ENCODE data around the gene METAP1.
"Not testable (repeated sequence)": the region's sequence is repeated elsewhere in the genome, so short reads cannot be mapped to it uniquely, and the experiment has no call there.

METAP1 gene

DNA sequence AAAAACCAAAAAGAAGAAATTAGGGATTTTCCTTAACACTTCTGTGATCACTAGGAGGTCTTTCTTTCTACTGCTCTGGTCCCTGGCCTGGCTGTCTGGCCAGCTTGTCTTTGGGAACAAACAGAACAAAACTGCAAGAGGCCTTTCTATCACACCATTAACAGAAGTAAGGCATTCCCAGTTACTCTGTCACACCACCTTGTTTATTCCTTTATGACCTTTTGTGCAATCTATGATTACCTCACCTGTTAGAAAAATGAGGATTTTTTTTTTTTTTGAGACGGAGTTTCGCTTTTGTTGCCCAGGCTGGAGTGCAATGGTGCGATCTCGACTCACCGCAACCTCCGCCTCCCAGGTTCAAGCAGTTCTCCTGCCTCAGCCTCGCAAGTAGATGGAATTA is 3.0 kb downstream of the METAP1 start:
- DNase-seq, result no peak

DNA sequence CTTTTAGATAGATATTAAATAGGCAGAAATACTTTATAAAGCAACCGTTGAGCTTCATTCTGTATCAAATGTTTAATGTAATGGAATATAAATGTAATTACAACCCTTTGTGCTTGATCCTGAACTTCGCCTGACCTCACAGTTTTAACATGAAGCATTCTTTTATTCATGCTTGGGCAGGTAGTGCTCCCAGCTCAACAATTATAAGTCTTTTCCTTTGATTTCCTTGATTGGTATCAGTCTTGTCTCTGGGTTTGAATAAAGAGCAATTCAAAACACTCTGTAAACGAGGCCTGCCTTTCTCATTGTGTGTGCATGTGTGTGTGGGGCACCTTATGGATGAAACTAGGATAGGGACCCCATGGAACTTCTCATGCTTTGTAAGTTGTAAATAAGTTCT is 6.8 kb downstream of the METAP1 start:
- no peak for DNase-seq

DNA sequence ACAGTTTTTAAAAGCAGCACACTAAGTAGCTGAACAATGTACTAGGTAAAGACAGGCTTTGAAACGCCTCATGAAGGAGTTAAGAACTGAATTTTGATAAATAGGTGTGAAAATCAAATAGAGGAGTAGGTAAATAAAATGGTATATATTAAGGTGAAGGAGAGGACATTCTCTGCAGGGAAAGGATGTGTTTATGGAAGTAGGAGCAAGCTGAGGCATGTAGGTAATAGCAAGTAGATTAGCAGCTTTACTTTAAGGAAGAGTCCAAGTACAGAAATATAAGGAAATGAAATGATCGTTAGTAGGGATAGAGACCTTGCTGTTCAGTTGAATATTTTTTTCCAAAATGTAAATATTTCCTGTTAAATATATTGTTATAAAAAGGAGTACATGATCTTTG is 12.5 kb downstream of the METAP1 start:
- no peak for DNase-seq

DNA sequence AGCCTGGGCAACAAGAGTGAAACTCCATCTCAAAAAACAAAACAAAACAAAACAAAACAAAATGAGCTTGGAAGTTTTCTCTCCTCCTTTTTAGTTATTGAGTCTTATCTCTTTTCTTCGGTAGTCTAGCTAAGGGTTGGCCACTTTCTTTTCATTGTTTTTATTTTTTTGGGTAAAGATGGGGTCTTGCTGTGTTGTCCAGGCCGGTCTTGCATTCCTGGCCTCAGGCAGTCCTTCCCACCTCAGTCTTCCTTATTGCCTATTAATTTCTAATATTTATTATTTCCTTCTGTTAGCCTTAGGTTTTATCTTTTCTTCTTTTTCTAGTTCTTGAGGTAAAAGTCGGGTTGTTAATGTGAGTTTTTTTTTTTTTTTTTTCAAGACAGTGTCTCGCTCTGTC is 16.4 kb downstream of the METAP1 start:
- no peak for DNase-seq

DNA sequence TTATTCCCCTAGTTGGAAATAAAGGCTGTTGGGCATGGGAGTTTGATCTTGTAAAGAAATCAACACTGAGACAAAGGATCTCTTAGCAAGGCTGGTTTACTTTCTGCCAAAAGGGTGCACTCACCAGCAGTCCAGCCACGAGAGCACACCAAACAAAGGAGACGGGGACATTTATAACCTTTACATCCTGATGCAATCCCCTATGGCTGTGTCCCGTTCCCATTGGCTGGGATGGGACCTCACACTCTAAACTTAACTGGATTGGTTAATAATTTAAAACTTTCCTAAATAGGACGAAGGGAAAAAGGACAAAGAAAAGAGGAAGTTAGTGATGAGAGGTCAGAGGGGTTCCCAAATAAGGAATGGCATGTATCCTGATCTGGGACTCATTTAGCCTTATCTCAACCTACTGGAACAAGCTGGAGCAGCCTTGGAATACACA is 17.9 kb downstream of the METAP1 start:
- DNase-seq, result no peak

DNA sequence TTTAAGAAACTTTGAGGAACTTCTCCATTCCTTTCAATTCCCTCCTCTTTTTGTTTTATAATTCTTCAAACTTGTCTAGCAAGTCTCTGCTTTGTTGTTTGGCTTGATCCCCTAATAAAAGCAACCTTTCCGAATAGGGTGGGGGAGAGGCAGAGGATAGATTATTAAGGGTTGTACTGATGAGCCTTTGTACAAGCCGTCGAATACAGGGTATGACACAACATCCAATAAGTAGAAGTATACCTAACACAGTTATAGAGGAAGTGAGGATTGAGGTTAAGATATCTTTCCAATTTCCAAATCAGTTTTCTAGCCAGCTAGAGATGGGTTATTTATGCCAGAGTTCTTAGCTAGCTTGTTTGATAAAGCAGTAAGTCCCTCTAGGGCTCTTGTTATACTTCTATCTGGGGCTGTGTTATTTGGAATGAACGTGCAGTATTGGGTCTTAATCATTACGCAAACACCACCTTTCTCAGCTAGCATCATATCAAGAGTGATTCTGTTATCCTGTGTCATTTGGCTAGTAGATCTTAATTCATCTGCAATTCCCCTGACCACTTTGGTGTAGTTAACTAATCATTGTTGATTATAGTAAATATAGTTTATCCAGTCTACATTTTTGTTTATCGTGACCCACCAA is 18.5 kb downstream of the METAP1 start:
- DNase-seq, result no peak

DNA sequence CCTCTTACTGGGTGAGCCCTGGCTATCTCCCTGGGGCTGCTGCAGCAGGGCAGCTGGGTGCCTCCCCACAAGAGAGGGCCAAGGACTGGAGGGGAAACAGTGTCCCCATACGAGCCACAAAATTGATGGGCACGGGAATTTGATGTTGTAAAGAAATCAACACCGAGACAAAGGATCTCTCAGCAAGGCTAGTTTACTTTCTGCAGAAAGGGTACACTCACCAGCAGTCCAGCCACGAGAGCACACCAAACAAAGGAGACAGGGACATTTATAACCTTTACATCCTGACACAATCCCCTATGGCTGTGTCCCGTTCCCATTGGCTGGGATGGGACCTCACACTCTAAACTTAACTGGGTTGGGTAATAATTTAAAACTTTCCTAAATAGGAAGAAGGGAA is 25.9 kb downstream of the METAP1 start:
- DNase-seq, result no peak

DNA sequence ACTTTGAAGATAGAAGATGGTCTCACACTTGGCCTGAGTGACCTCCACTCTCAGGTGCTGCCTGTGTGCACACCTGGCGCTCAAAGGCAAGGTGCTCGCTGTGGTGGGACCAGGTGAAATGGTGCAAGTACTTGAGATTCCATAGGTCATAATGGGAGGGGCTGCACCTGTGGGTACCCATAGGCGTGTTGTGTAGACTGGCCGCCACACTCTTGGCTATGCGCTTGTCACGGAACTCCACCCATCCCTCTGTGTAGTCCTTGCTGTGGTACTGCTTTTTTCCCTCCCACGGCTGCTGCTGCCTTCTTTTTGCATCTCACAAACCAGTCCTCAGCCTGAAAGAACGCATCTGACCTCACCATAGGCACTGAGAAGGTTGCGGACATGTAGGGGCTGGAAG is 27.0 kb downstream of the METAP1 start:
- DNase-seq, result no peak

DNA sequence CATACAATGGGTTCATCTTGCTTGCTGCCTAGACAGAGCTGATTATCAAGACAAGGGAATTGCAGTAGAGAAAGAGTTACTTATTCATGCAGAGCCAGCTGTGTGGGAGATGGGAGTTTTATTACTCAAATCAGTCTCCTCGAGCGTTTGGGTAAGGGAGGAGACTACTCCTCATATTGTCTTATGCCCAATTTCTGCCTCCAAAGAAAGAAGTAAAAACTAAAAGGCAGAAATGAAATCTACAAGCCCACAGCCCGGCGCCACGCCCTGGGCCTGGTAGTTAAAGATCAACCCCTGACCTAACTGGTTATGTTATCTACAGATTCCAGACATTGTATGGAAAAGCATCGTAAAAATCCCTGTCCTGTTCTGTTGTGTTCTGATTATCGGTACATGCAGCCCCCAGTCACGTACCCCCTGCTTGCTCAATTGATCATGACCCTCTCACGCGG is 28.3 kb downstream of the METAP1 start:
- DNase-seq, result not testable (repeated sequence)

DNA sequence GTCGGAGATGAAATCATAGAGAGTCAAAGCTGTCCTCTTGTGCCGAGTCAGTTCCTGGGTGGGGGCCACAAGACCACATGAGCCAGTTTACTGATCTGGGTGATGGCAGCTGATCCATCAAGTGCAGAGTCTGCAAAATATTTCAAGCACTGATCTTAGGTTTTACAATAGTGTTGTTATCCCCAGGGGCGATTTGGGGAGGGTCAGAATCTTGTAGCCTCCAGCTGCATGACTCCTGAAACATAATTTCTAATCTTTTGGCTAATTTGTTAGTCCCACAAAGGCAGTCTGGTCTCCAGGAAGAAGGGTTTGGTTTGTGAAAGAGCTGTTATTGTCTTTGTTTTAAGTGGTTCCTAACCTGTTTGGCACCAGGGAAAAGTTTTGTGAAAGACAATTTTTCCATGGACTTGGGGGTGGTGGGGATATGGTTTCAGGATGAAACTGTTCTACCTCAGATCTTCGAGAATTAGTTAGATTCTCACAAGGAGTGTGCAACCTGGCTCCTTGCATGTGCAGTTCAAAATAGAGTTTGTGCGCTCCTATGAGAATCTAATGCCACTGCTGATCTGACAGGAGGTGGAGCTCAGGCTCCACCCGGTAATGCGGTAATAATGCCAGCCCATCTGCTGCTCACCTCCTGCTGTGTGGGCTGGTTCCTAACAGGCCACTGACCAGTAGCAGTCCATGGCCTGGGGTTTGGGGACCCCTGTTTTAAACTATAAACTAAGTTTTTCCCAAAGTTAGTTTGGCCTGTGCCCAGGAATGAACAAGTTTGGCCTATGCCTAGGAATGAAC is 29.2 kb downstream of the METAP1 start:
- DNase-seq, result no peak

DNA sequence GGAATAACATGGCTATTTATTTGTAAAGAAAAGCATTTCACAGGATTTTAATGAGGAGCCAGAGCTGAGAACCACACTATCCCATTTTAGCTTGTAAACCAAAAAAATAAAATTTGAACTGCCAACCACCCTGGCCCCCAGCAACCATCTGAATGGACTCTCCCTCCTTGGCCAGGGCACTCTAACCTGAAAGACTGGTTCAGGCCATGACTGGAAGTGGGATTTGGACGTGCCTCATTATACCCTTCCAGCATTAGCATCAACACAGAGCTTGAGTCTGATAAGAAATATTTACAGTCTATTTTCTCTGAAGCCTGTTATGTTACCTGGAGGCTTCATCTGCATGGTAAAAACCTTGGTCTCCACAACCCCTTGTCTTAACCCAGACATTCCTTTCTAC is 30.0 kb downstream of the METAP1 start:
- DNase-seq, result no peak

DNA sequence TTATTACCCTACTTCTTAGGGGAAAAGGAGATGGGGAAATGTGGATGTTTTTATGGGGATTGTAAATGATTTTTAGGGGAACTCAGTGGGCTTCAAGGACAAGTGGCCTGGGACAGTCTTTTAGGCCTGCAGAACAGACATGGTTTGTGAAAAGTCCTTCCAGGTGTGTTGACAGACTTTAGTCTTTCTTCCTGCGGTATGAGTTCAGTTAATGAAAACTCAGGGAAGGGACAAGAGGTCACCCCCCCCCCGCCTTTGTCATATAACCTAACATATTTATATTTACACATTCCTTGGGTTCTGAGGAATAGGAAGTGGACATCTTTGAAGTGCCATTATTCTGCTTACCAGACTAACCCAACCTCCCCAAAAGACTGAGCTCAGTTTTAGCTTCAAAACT is 31.8 kb downstream of the METAP1 start:
- no peak for DNase-seq

DNA sequence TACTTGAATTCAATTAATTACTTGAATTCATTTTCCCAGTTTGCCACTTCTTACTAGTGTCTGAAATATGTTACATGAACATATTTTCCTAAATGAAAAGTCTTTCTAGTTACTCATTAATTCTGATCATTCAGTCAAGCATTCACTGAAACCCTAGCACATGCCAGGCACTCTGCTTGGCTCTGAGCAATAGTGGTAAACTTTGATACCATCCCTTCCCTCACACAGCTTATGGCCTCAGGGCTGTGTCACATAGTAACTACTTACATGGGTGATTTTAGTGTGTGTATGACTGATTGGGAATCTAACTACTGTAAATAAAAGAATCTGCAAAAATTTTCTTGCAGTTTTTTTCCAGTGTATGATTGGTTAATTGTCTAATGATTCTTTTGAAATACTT is 32.7 kb downstream of the METAP1 start:
- DNase-seq, result no peak

DNA sequence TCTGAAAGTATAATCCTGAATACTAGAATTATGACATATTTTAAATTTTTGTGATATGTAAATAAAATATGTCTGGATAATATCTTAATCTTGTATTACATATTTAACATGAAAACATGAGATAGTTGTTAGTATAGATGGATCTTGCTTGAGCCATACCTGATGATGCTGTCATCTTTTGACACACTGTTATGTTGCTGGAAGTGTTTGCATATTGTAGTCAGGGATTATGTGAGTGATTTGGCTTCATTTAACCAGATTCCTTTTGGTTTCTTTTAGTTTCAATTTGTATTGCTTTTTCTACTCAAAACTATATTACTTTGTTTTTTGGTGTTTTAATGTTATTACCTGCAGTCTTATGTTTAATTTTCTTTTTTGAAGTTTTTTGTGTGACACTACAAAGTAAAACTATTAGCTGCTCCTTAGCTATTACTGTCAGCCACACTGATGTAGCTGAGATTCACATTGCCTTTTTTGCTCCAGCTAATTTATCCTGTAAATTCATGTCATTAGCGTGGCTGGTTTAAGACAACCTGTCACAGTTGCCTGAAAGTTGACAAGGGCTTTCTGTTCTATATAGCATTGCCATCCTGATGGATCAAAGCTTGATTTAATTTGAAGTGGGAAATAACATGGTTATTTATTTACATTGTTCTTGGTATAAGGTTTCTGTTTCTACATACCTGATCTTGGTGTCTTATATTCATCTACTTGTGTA is 33.7 kb downstream of the METAP1 start:
- no peak for DNase-seq

DNA sequence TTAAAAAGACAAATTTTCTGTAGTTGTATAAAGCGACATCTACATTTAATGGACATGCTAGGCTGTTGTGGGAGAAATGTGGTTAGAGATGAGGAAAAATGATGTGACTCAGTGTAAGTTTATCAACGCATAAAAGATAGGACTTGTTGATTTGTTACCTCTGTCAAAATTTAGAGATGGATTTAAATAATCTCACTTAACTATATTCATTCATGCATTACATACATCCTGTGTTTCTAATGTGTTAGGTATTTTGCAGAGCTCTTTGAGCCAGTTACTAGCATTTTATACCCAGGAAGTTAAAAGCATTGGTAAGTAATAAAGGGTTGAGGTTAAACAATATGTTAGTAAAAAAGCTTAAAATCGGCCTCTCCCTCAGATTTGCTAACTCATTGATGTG is 34.3 kb downstream of the METAP1 start:
- no peak for DNase-seq

DNA sequence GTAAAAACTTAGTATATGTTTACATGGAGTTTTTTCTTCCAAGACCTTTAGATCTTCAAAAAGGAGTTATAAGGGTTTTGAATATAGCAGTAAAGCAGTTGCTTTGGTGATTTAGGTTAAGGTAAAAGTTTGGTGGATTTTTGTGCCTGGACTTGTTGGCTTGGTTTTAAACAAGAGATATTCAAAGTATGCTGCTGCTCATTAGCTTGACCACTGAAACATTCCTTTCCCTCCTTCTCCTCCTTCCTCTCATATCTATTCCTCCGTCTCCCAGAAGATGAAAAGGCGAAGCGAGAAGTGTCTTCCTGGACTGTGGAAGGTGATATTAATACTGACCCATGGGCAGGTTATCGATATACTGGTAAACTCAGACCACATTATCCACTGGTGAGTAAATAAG is 38.4 kb downstream of the METAP1 start:
- no peak for DNase-seq

DNA sequence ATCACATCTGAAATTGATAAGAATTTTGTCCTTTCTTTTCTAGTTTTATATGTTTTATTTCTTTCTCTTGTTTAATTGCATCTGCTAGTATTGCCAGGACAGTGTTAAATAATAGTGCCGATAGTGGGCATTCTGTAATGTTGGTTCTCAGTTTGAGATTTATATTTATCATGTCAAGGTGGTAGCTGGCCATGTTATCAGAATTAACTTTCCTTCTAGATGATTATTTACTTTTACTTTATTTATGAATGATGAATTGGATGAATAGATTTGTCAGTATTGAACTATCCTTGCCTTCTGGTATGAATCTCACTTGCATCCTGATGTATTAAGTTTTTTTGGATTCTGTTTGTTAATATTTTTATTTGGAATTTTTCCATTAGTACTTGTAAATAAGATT is 42.7 kb downstream of the METAP1 start:
- DNase-seq, result no peak

DNA sequence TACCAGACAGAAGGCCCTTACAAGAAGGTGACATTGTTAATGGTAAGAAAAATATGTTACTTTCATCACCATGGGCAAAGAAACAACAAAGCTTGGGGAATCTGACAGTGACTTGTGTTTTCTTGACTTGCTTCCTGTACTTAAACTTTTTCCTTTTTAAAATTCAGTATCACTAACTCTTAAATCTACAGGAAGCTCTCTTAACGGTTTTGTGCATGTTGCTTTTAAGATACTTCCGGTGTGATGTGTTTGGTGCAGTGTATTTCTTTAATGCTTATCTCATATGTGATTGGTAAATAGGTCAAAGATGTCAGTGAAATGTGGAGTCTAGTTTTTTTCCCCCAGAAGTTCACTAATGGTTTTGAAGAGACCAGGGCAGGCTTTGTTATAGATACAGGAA is 47.8 kb downstream of the METAP1 start:
- DNase-seq, result no peak

DNA sequence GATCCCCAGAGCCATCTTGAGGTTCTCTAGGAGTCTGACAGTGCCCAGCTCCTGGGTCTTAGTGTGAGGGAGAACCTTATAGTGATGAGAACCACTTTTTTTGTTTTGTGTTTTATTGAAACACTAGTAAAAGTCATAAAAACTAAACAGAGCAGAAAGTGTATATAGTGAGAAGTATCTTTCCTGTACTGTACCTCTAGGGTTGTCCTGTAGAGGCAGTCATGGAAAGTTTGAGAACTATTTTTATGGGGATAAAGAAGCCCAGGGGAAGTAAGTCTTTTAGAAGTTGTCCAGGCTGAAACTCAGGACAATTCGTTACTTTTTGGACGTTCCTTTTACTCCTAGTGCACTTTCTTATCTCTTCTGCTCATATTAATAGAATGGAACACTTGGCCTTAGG is 52.2 kb downstream of the METAP1 start:
- no peak for DNase-seq

DNA sequence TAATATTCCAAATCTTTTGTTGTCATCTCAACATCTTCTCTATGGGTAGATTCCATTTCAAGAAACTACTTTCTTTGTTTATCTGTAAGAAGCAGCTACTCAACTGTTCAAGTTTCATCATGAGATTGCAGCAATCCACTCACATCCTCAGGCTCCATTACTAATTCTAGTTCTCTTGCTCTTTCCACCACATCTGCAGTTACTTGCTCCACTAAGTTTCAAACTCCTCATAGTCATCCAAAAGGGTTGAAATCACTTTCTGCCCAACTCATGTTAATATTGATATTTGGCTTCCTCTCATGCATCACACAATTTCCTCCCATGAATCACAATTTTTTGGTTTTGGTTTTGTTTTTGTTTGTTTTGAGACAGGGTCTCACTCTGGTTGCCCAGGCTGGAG is 57.4 kb downstream of the METAP1 start:
- no peak for DNase-seq

DNA sequence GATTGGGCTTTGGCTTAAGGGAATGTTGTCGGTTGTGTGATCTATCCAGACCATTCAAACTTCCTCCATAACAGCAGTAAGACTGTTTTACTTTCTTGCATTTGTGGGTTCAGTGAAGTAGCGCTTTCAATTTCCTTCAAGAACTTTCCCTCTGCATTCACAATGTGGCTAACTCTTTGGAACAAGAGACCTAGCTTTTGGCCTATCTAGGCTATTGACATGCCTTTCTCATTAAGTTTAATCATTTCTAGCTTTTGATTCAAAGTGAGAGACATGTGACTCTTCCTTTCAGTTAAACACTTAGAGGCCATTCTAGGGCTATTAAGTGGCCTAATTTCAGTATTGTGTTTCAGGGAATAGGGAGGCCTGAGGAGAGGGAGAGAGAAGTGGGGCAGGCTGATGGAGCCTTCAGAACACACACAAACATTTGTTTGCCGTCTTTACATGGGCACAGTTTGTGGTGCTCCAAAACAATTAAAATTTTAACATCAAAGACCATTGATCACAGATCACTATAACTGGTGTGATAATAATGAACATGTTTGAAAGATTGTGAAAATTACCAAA is 59.0 kb downstream of the METAP1 start:
- no peak for DNase-seq

DNA sequence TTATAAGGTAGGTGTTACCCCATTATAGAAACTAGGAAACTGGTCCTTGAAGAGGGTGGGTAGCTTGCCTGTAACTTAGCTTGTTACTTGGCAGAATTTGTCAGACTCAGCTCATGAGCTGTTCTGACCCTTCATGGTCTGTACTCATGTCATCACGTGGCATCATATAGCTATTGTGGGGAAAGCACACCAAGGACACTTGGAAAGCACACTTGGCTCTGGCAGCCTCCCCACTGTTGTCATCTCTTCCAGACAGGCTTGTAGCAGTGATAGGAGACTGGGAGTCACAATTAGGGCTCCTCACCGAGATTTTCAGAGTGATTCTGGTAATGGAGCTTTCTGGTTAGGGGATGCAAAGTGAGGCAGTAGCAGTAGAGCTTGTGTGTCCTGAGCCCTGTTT is 62.7 kb downstream of the METAP1 start:
- no peak for DNase-seq

DNA sequence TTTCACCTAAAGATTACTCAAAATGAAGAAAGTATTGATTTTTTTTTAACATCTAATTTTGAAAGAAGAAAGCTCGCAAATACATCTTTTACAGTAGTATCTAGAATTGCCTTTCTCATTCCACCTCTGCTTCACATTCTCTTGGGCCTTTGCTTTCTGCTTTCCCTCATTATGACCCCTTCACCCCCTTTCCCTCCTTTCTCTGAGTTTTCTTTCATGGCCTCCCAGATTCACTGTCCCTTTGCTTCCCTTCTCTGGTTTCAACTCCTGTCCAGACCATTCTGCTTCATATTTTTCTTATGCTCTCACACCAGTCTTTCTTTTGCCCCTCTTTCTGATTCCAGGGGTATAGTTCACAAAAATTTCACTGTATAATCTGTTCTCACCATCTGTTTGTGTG is 64.0 kb downstream of the METAP1 start:
- DNase-seq, result no peak
